SW480 (cell line): ENCODE results near the gene OR9Q1.
"Not testable (repeated sequence)": the region's sequence is repeated elsewhere in the genome, so short reads cannot be mapped to it uniquely, and the experiment has no call there.

Experiments used
- DNase-seq: peaks from one replicate; pipeline ENCODE4 v3.0.0-alpha.2; 2016; ENCODE audit warnings: low spot score

The OR9Q1 gene

GRCh38 chr11:58134151-58134550, 110.5 kb downstream of the OR9Q1 start:
- peak; percentile 2 for DNase-seq

GRCh38 chr11:58135171-58135570, 111.5 kb downstream of the OR9Q1 start:
- DNase-seq, result no peak

- DNase-seq, result no peak
Measured at GRCh38 chr11:58142761-58143160, 119.1 kb downstream of the OR9Q1 start.

- no peak for DNase-seq
Measured at GRCh38 chr11:58152781-58153180, 129.1 kb downstream of the OR9Q1 start.

GRCh38 chr11:58164389-58164788, 140.7 kb downstream of the OR9Q1 start:
- no peak for DNase-seq

GRCh38 chr11:58164990-58165389, 141.3 kb downstream of the OR9Q1 start:
- no peak for DNase-seq

- DNase-seq, result no peak
Measured at GRCh38 chr11:58165504-58166106, 141.9 kb downstream of the OR9Q1 start.

- DNase-seq, result no peak
Measured at GRCh38 chr11:58177409-58178054, 153.9 kb downstream of the OR9Q1 start.

GRCh38 chr11:58178444-58178843, 154.8 kb downstream of the OR9Q1 start:
- no peak for DNase-seq

- no peak for DNase-seq
Measured at GRCh38 chr11:58179648-58180047, 156.0 kb downstream of the OR9Q1 start.

GRCh38 chr11:58186938-58187337, 163.3 kb downstream of the OR9Q1 start:
- no peak for DNase-seq

GRCh38 chr11:58188770-58189169, 165.1 kb downstream of the OR9Q1 start, which contains the start of gene OR9Q2:
OR9Q2 (plus strand) TSS chr11:58189070; CDS start chr11:58190491, 1,421 bp downstream.
- no peak for DNase-seq

GRCh38 chr11:58192229-58192628, 168.5 kb downstream of the OR9Q1 start:
- DNase-seq, result peak; percentile 47

- no peak for DNase-seq
Measured at GRCh38 chr11:58193391-58193790, 169.7 kb downstream of the OR9Q1 start.

GRCh38 chr11:58195939-58196338, 172.3 kb downstream of the OR9Q1 start:
- DNase-seq, result no peak

- DNase-seq, result no peak
Measured at GRCh38 chr11:58199271-58199670, 175.6 kb downstream of the OR9Q1 start.

GRCh38 chr11:58204042-58204441, 180.4 kb downstream of the OR9Q1 start, which contains the start of gene OR1S2:
OR1S2 (minus strand) TSS chr11:58204142; CDS start chr11:58204142, 0 bp downstream.
- DNase-seq, result no peak

GRCh38 chr11:58212420-58212819, 188.7 kb downstream of the OR9Q1 start, which contains the start of gene OR1S1:
OR1S1 (plus strand) TSS chr11:58212720.
- not testable (repeated sequence) for DNase-seq

GRCh38 chr11:58216476-58216875, 192.8 kb downstream of the OR9Q1 start:
- DNase-seq, result no peak

- DNase-seq, result no peak
Measured at GRCh38 chr11:58222721-58223120, 199.0 kb downstream of the OR9Q1 start.

- no peak for DNase-seq
Measured at GRCh38 chr11:58227956-58228615, 204.4 kb downstream of the OR9Q1 start.
